T-helper 2 cell treated with Interferon-gamma antibody and Interleukin-4, amounts not matched to agents 100 ng/mL and 5 ng/mL, for 36 hours (primary cell): Measurements from ENCODE around the gene TEKT5. TPM values are rescaled to one million over a fixed set of nuclear protein-coding genes. Genes with fewer than 3 reads are reported as not detected.

Experiments
- intact Hi-C: fragments of 100-400 bp; cut with micrococcal nuclease; formaldehyde crosslinking; loops from one replicate; pipeline ENCODE4 v1.15.1; 2023
- total RNA-seq: library from RNA; stranded (reverse); gene quantifications from 2 replicates; pipeline ENCODE4 v1.2.3, GENCODE V29; 2022

The TEKT5 gene
- total RNA-seq, 1 donor from 2014 or later: not detected

DNA sequence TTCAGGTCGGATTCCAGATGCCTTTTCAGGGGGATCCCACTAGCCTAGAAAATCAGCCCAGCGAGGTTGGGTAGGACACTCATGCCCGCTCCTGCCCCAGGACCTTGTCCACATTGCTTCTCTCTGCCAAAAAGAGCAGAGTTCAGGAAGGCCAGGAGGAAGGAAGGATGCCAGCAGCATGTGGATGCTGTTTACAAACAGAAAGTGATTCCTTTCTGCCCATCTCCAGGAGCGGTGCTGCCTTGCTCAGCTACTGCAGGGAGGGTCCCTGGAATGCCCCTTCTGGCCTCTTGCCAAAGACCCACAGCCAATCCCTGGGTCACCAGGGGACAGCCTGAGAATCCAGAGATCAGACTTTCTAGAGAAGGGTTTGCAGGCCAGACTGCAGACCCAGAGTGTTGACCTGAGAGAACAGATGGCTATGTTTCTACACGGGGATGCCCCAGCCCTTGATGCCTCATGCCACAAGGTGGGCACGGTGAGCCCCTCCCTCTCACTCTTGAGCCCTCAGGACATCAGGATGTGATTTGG, 82.0 kb downstream of the TEKT5 start:
- intact Hi-C loops: no loop called here

DNA sequence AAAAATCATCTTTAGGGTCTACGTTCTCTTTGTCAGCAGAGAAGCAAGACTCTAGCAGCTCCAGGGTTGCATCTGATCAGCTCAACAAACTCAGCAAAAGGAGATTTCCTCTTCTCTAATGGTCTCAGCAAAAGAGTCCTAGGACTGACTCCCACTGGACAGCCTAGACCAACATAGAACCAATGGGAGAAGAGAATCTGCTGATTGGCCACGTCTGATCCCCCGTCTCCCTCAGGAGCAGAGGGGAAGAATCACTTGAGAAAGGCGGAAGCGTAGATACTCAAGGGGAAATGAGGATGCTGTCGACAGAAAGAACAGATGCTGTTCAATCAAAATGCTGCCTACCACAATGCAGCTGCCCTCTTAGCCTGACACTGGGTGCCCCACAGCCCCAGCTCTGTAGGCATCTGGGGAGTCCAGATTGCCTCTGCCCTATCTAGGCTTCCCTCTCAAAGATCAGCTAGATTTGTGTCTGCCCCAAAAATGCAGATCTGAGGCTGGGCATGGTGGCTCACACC, 82.8 kb downstream of the TEKT5 start:
- intact Hi-C loops: no loop called here

DNA sequence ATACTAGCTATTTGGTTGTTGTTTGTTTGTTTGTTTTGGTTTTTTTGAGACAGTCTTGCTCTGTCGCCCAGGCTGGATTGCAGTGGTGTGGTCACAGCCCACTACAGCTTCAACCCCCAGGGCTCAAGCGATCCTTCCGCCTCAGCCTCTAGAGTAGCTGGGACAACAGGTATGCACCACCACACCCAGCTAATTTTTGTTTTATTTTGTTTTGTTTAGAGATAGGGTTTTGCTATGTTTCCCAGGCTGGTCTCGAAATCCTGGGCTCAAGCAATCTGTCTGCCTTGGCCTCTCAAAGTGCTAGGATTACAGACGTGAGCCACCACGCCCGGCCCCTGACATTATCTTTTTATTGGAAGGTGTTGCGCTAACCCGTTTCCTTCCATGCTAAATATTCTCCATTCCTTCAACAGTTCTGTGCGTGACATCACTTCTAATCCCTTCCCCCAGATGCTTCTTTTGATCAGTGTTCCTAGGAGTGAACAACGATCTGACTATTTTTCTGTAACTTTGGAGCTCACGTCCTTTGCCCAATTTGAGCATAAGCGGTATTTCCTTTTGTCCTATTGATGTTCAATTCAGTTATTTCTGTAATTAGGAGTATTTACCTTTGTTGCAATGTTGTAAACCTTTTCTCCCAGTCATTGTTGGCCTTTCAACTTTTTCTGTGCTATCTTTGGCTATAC, 84.1 kb downstream of the TEKT5 start:
- intact Hi-C loops: no loop called here

DNA sequence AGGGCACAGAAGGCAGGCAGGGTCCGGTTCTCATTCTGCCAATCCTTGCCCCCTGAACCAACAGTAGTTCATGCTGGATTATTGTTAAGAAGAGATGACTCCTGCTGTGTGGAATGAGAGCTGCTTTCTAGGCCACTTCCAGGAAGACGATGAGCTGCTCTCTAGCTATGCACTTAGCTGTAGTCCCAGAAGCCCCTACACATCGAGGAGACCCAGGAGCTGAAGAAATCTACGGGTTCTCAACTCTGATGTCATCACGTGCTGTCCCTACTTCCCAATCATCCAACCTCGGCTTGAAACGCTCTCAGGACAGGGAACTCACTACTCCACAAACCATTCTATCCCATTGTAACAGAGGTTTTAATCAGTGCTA, 85.3 kb downstream of the TEKT5 start:
- intact Hi-C loops: no loop called here

DNA sequence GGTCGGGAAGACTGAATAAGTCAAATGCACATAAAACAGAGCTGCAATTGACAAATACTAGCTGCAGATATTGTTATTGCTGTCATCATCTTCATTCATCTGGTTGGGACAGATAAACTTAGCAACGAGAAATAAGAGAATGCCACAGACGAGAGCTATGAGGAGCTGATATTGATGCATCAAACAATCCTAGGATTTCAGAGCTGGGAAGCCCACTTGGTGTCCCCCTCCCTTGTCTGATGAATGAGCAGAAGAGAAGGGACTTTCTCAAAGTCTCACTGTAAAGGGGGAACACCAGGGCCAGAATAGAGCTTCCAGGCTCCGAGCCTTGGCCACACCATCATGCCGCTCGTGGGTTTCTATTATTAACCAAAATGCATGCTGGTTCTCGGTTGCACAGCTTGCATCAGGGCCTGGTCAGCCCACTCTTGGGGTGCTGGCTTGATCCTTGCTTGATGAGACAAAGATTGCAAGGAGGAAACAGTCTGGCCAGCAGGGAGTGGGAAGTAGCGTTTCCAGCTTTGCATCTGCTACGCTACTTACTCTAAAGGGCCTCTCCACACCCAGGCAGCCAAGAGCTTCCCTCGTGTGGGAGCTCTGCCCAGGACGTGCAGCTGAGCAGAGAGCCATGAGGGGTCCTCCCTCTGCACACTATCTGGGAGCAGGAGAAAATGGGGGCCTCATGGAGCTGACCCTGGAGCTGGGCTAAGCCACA, 85.9 kb downstream of the TEKT5 start:
- intact Hi-C loops: no loop called here

DNA sequence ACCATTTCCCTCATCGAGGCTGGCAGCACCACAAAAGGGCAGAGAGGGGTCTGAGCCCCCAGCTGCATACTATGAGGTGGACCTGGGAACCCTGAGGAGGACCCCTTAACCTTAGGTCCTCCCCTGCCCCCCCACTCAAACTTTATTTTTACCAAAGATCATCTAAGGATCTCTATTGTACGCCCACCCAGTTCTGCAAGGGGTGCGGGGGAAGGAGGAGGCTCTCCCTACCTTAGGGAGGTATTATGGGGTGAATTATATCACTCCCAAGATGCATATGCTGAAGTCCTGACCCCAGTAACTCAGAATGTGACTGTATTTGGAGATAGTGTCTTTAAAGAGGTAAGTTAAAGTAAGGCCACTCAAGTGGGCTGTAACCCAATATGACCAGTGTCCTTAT, 87.6 kb downstream of the TEKT5 start:
- intact Hi-C loops: no loop called here

DNA sequence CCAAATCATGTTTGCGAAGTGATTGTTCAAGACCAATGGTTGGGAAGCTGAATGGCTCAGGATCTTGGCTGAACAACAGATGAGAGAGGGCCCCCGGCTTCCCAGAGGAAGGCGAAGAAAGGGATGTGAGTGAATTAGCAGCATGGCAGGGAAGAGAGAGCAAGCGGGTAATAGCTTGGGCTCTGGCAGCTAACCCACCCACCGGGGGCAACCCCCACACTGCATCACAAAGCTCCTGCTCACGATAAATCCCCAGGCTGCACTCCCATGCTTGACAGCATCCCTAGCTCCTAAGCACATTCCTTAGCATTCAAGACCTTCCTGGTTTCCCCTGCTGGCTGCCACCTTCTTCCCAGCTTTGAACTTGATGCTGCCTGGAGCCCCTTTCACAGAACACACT, 88.1 kb downstream of the TEKT5 start:
- intact Hi-C loops: no loop called here

DNA sequence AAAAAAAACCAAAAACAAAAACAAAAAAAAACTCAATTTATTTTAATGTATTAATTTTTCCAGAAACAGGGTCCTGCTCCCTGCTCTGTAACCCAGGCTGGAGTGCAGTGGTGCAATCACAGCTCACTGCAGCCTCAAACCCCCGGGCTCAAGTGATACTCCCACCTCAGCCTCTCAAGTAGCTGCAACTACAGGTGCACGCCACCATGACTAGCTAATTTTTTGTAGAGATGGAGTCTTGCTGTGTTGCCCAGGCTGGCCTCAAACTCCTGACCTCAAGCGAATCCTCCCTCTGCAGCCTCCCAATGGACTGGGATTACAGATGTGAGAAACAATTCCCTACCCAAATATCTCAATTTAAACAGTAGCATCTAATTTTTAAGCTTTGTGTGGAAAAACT, 89.1 kb downstream of the TEKT5 start:
- intact Hi-C loops: no loop called here

DNA sequence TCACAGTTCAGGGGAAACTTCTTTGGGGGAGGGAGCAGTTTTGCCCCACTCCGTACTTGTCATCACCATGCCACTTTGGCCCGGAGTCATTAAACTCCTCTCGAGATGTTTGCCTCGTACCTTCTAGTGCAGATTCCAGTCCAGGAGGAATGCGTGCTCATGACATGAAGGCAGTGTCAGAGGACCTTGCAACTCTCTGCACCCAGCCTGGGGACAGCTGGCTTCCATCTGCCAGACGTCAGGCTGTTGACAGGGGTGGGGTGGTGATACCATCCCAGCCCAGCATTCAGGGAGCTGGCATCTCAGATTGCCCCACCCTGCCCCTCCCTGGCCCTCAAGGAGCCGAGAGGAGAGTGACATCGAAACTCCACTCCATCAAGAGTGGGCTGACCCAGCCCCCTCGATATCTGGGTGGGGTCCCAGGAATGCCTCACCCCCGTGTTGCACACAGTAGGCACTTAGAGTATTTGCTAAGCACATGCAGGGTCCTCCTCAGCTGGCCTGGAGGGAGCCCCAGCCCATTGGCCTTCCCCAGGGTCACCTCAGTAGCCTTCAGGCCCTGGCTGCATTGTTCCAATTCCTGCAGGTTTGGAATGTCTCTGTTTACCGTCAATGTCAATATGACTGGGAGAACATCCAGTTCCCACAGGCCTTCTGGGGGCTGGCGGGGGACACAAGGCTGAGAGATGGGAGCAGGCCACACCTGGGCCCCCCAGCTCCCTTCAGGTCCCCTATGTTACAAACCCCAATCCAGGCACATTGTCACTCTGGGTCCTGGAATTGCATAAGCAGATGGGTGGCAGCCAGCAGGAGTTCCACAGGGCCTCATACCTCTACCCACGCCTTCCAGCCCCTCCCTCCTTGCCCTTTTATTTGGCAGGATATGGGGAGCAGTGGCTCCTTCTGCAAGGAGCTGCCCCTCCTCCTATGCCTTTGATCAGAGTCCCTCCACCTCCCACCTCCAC, 93.0 kb downstream of the TEKT5 start:
- intact Hi-C loops: no loop called here

DNA sequence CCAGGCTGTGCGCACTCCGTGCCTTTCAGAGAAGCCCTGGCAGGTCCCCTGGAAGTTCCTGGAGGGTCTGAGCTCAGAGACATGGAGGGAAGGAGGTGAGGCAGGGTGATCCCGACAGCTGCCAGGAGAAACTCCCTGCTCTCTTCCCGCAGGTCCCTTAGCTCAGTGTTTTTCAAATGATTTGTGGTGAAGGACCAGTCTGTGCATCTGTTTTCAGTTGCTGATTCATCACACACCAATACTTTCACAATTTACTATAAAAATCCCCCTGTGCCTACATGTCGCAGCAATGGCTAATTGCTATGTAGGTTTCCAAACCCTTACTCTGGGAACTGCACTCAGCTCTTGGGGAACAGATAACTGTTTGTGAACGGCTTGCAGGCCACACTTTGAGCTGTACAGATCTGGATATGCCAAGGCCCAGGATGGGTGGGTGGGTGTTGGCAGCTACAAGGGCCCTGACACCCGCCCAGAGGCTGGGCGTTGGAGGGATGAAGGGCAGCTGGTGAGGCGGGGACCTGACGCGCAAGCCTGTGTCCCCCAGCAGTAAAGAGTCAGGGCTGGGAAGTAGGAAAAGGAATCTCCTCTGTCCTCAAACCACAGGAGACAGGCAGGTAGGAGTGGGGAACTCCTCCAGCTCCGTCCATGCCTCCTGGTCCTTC, 93.8 kb downstream of the TEKT5 start:
- intact Hi-C loops: no loop called here

DNA sequence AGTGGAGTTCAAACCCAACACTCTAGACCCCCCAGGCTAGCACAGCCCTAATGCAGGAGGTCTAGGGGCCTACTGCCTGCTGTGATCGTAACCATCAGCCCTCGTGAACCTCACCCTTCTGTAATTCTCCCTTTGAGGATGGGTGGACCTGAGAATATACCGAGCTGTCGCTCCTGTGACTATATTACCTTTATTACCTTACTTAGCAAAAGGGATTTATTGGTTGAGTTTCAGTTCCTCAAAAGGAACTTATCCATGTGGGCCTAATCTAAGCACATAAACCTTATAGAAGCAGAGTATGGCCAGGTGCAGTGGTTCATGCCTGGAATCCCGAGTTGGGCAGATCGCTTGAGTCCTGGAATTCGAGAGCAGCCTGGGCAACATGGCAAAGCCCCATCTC, 95.1 kb downstream of the TEKT5 start:
- intact Hi-C loops: no loop called here

DNA sequence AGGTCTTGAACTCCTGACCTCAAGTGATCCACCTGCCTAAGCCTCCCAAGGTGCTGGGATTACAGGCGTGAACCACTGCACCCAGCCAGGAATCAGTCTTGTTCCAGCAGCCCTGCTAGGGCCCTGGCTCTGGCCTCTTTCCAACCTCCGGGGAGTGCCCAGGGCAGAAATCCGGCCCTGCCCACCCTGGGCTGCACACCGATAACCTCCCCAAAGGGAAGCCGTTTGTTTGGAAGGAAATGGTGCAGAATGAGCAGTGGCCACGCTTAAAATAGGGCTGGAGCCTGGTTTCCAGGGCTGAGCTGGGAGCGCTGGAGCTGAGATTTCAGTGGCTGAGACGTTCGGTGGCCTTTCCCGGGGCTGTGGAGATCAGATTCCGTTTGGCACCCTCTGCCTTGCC, 96.6 kb downstream of the TEKT5 start:
- intact Hi-C loops: no loop called here

DNA sequence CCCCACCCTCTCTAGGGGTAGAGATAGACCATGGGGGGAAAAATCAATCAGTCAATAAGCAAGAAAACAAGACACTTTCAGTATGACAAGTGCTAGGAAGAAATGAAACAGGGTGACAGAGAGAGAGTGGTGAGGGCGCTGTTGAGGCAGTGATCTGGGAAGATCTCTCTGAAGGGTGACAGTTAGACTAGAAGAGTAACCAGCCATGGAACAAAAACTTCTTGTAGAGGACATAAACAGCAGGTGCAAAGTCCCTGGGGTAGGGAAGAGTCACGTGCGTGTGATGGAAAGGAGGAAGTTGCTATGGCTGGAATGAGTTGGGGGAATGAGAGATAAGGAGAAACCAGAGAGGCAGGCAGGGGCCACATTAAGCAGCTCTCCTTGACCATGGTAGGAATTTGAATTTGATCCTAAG, 97.5 kb downstream of the TEKT5 start:
- intact Hi-C loops: no loop called here

DNA sequence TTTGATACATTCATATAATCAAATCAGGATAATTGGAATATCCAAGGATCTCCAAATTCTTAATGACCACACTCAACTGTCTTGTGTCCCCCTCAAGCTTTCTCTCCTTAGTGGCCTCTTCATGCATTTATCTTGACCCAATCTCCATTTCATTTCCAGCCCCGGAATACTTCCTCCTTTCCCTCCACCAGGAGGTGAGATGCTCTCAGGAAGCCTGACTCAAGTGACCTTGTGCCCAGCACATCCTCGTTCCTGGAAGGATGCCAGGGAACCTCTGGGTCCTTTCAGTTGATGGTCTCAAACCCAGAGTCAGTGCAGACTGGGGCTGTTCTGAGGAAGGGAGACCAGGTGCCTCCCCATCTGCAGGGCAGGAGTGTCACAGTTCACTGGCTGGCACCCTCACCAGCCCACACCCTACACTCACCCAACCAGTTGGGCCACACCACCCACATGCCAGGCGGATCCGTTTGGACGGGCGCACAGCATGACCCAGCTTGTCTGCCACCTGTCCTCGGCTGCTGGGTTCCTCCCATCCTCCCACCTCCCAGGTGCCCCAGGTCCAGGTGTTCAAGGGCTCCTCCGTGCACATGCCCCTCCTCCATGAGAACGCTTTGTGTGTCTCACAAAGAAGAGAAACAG, 100.3 kb downstream of the TEKT5 start:
- intact Hi-C loops: no loop called here

DNA sequence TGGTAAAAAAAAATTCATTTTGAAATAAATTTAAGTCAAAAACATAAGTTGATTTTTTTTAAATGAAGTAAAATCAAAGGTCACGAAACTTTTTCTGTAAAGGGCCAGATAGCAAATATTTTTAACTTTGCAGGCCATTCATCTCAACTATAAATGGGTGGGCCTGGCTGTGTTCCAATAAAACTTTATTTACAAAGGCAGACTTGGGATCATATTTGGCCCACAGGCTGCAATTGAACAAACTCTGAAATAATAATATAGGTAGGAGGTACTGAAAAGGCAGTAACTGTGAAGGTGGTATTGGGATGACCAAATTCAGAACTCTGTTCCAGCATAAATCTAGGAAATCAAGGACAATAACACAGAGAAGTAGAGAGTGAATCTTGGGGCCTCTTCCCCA, 102.1 kb downstream of the TEKT5 start:
- intact Hi-C loops: no loop called here

DNA sequence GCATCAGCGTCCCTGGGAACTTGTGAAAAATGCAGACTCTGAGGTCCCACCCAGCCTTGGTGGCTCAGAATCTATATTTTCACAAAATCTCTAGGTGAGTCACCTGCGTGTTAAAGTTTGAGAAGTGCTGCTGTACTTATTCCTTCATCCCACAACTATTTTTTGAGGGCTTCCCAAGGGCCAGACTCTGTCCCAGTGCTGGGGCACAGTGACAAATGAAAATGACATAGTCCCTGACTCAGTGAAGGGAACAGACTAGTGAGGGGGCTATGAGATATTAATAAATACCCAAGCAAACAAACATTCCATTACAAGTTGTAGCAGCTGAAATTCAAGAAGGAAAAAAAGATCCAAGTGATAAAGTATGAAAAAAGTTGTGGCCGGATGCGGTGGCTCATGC, 104.4 kb downstream of the TEKT5 start:
- intact Hi-C loops: no loop called here

DNA sequence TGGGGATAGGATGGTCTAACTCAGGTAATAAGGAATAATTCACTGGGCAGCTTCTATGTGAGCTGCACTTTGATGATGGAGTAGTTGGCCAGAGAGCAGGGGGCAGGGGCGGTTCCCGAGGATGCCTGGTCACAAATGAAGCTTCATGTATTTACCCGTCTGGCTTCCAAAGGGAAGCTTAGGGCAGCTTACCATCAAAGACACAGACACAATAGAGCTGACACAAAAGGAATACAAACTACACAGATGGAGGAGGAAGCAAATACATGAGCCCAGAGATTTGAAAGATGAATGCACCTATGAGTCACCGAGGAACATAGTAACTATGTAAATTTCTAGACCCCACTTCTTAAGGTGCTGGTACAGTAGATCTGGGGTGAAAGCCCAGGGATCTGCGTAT, 105.6 kb downstream of the TEKT5 start:
- intact Hi-C loops: no loop called here

DNA sequence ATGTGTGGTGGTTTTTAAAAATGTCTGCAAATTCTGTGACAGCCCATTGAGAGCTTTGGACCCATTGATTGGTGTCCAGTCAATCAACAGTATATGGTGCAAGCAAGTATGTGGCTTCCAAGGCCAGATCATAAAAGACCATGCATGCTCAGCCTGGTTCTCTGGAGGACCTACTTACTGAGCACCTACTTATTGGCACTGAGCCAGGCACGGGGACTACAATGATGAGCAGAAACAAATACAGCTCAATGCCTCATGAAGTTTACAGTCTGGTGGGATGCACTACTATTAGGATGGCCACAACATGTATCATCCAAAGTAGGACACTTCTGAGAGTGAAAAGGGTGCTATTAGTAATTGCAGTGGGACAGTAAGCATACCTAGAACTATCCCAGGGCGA, 107.1 kb downstream of the TEKT5 start:
- intact Hi-C loops: no loop called here

DNA sequence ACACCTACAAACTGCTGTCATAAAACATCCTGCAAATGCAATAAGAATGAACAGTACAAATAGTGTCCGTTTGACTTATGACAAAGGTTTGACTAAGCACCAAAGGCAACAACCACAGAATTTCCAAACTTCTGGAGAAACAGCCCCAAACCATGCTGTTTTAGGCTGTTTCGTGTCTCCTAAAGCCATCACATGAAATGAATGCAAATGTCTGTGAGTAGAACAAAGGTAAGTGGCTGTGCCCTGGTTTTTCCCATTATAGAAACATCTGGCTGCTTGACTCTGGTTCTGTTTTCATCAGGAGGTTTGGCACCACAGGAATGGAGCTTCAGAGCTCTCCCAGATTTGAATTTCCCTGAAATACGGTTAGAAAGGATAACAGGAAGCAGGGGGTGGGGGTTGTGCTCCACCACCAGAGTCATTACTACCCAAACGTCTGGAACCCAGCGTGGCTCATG, 109.7 kb downstream of the TEKT5 start:
- intact Hi-C loops: no loop called here

DNA sequence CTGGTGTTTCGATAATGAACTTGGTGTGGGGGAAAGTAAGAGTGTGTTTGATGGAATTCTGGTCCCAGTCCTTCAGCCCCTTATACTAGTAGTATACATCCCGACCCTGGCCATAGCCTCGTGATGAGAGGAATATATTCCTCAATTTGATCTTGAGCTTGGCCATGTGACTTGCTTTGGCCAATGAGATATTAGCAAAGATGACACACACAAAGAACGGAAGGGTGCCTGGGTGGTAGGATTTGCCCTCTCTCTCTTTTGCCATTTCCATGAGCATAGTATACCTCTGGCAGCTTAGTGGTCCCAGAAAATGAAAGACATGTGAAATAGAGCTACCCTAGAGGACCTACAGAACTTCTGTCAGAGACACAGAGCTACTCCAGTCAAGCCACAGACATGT, 111.5 kb downstream of the TEKT5 start:
- intact Hi-C loops: no loop called here

DNA sequence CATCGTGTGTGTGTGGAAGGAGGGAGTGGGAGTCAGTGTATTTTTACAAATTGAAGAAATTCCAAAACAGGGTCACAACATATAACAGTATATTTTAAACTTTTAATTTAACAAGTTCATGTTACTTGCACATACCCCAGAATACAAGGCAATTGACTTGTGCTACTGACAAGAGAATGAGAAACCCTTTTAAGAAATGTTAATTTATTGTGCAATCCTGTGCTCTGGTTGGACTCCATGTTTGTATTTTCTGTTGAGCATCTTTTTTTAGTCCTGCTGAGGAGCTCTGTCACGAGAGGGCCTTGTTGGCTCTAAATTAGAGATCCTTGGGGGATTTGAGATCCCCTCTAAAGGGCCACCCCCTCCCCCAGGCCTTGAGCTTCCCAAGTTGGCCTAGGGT, 113.2 kb downstream of the TEKT5 start:
- intact Hi-C loops: no loop called here
